ENCODE results near the gene BDKRB2. TPM values are rescaled to one million over a fixed set of nuclear protein-coding genes. Genes with fewer than 3 reads are reported as not detected.

The BDKRB2 gene
- total RNA-seq, 2 donors from 2014 or later = 1.1 to 3.8 TPM

GRCh38 chr14:96187216-96188031, 17.2 kb upstream of the BDKRB2 start:
- H3K27ac Mint-ChIP-seq = no peak overlapping the region
- TF ChIP-seq CTCF (conservative IDR thresholded peaks at IDR 0.05) = no peak
- DNase-seq = no peak
- Histone ChIP-seq H3K27ac (ENCODE audit: low read depth, low read length) (no peak overlapping the region), H3K9me3 (ENCODE audit: control insufficient read depth, low read length) (no peaks in the 10 kb centered on the region), H3K27me3 (ENCODE audit: control insufficient read depth, insufficient read depth, low read length, poor library complexity, severe bottlenecking) (no peaks in the 10 kb centered on the region), H3K4me1 (ENCODE audit: control insufficient read depth, insufficient read depth, low read length) (peaks cover 26% of the 10 kb centered on the region), H3K9ac (ENCODE audit: extremely low read depth, low read length, poor library complexity, severe bottlenecking) (no peak overlapping the region), H3K4me3 (ENCODE audit: low read length) (no peak overlapping the region), H3K36me3 (ENCODE audit: control insufficient read depth, insufficient read depth, low read length) (no peaks in the 10 kb centered on the region)
- WGBS, 2 experiments (ENCODE audit: insufficient coverage in 1 of 2, insufficient read length in 1 of 2) = 88% methylated on average over 6 to 9 of the region's 9 CpGs
- H3K27me3 Mint-ChIP-seq (ENCODE audit: insufficient read depth) = no peaks in the 10 kb centered on the region
- H3K36me3 Mint-ChIP-seq (ENCODE audit: low read depth) = no peaks in the 10 kb centered on the region
- H3K4me1 Mint-ChIP-seq = peaks cover 43% of the 10 kb centered on the region
- H3K4me3 Mint-ChIP-seq = no peak overlapping the region
- no peaks in the 10 kb centered on the region for H3K9me3 Mint-ChIP-seq

GRCh38 chr14:96189281-96189711, 15.3 kb upstream of the BDKRB2 start:
- DNase-seq = no peak
- Mint-ChIP-seq H3K27me3 (ENCODE audit: insufficient read depth) (no peaks in the 10 kb centered on the region), H3K36me3 (ENCODE audit: low read depth) (no peaks in the 10 kb centered on the region), H3K4me3 (no peak overlapping the region), H3K4me1 (peaks cover 61% of the 10 kb centered on the region), H3K9me3 (no peaks in the 10 kb centered on the region), H3K27ac (no peak overlapping the region)
- no peak overlapping the region for H3K9ac ChIP-seq (ENCODE audit: extremely low read depth, low read length, poor library complexity, severe bottlenecking)
- no peaks in the 10 kb centered on the region for H3K36me3 ChIP-seq (ENCODE audit: control insufficient read depth, insufficient read depth, low read length)
- no peak overlapping the region for H3K27ac ChIP-seq (ENCODE audit: low read depth, low read length)
- peaks cover 32% of the 10 kb centered on the region for H3K4me1 ChIP-seq (ENCODE audit: control insufficient read depth, insufficient read depth, low read length)
- no peak for TF ChIP-seq CTCF (conservative IDR thresholded peaks at IDR 0.05)
- no peaks in the 10 kb centered on the region for H3K9me3 ChIP-seq (ENCODE audit: control insufficient read depth, low read length)
- no peaks in the 10 kb centered on the region for H3K27me3 ChIP-seq (ENCODE audit: control insufficient read depth, insufficient read depth, low read length, poor library complexity, severe bottlenecking)
- H3K4me3 ChIP-seq (ENCODE audit: low read length) = no peak overlapping the region
- 81 to 91% methylated on average over 8 to 11 of the region's 11 CpGs for WGBS, 2 experiments (ENCODE audit: insufficient coverage in 1 of 2, insufficient read length in 1 of 2)

GRCh38 chr14:96191353-96191752, 13.3 kb upstream of the BDKRB2 start:
- WGBS, 2 experiments (ENCODE audit: insufficient coverage in 1 of 2, insufficient read length in 1 of 2) = 37 to 63% methylated on average over 1 of the region's 2 CpGs
- no peaks in the 10 kb centered on the region for H3K9me3 ChIP-seq (ENCODE audit: control insufficient read depth, low read length)
- H3K36me3 Mint-ChIP-seq (ENCODE audit: low read depth) = no peaks in the 10 kb centered on the region
- peak; percentile 76 for DNase-seq
- TF ChIP-seq CTCF (conservative IDR thresholded peaks at IDR 0.05) = no peak
- H3K27ac ChIP-seq (ENCODE audit: low read depth, low read length) = no peak overlapping the region
- no peak overlapping the region for H3K4me3 Mint-ChIP-seq
- no peaks in the 10 kb centered on the region for H3K36me3 ChIP-seq (ENCODE audit: control insufficient read depth, insufficient read depth, low read length)
- no peak overlapping the region for H3K4me3 ChIP-seq (ENCODE audit: low read length)
- peak overlapping the region; percentile 87 for H3K27ac Mint-ChIP-seq
- H3K4me1 ChIP-seq (ENCODE audit: control insufficient read depth, insufficient read depth, low read length) = peaks cover 32% of the 10 kb centered on the region
- no peaks in the 10 kb centered on the region for H3K27me3 ChIP-seq (ENCODE audit: control insufficient read depth, insufficient read depth, low read length, poor library complexity, severe bottlenecking)
- H3K9me3 Mint-ChIP-seq = no peaks in the 10 kb centered on the region
- H3K9ac ChIP-seq (ENCODE audit: extremely low read depth, low read length, poor library complexity, severe bottlenecking) = no peak overlapping the region
- no peaks in the 10 kb centered on the region for H3K27me3 Mint-ChIP-seq (ENCODE audit: insufficient read depth)
- peaks cover 61% of the 10 kb centered on the region for H3K4me1 Mint-ChIP-seq
